ENCODE measurements around the gene CDK14.

DNA sequence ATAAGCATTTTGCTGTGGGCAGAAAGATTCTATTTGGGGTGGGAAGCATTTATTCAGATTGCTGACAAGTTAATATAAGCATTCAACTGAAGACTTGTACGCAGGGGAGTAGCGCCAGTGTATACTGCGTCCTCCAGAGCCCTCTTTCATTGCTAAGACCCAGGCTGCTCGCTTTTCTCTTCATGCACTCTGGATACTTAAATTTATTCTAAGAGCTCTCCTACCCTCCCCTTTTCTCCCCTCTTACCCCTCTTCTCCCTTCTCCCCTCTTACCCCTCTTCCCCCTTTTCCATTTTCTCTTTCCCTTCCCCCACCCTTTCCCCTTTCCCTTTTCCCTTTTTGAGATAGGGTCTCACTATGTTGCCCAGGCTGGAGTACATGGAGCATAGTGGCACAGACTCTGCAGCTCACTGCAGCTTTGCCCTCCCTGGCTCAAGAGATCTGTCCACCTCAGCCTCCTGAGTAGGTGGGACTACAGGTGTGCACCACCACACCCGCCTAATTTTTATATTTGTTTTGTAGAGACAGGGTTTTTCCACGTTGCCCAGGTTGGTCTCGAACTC lies 125.8 kb downstream of the CDK14 start:
- no peak for TF ChIP-seq EZH2 (optimal IDR thresholded peaks at IDR 0.05; ENCODE audit: low read depth, low read length)
- TF ChIP-seq, protein P1, sequence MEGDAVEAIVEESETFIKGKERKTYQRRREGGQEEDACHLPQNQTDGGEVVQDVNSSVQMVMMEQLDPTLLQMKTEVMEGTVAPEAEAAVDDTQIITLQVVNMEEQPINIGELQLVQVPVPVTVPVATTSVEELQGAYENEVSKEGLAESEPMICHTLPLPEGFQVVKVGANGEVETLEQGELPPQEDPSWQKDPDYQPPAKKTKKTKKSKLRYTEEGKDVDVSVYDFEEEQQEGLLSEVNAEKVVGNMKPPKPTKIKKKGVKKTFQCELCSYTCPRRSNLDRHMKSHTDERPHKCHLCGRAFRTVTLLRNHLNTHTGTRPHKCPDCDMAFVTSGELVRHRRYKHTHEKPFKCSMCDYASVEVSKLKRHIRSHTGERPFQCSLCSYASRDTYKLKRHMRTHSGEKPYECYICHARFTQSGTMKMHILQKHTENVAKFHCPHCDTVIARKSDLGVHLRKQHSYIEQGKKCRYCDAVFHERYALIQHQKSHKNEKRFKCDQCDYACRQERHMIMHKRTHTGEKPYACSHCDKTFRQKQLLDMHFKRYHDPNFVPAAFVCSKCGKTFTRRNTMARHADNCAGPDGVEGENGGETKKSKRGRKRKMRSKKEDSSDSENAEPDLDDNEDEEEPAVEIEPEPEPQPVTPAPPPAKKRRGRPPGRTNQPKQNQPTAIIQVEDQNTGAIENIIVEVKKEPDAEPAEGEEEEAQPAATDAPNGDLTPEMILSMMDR (IDR thresholded peaks at IDR 0.05; ENCODE audit: low read length), result no peak
- TF ChIP-seq EZH2phosphoT487 (IDR thresholded peaks at IDR 0.05; ENCODE audit: low read length), result no peak
